SH-SY5Y (cell line): ENCODE measurements around the gene RBM4.

ENCODE experiments used
- GATA2 ChIP-seq: IDR thresholded peaks from 2 replicates; pipeline ENCODE4 v1.6.1; 2011; ENCODE audit warnings: mild to moderate bottlenecking, low read depth, low read length
- GATA3 ChIP-seq: IDR thresholded peaks from 2 replicates; pipeline ENCODE4 v1.6.1; 2011; ENCODE audit warnings: low read depth, mild to moderate bottlenecking, low read length, moderate library complexity

The RBM4 gene

GRCh38 chr11:66686801-66687750 lies 48.6 kb downstream of the RBM4 start:
- no peak for TF ChIP-seq GATA2
- TF ChIP-seq GATA3: no peak

- TF ChIP-seq GATA3 (no peak), GATA2 (no peak)
These were observed 49.4 kb downstream of the RBM4 start for GRCh38 chr11:66687831-66688281.

GRCh38 chr11:66688561-66689534 lies 50.3 kb downstream of the RBM4 start:
- TF ChIP-seq GATA2 (no peak), GATA3 (no peak)

GRCh38 chr11:66689661-66690590 lies 51.4 kb downstream of the RBM4 start:
- TF ChIP-seq GATA2 (no peak), GATA3 (no peak)

GRCh38 chr11:66691311-66691980 lies 52.9 kb downstream of the RBM4 start:
- TF ChIP-seq GATA3 (no peak), GATA2 (no peak)

GRCh38 chr11:66692446-66692845 lies 53.9 kb downstream of the RBM4 start:
- TF ChIP-seq GATA3: no peak

- TF ChIP-seq GATA2 (no peak), GATA3 (no peak)
These were observed 54.4 kb downstream of the RBM4 start for GRCh38 chr11:66692871-66693331.

- no peak for TF ChIP-seq GATA2
- no peak for TF ChIP-seq GATA3
These were observed 55.0 kb downstream of the RBM4 start for GRCh38 chr11:66693356-66694055.

GRCh38 chr11:66694056-66694410 lies 55.5 kb downstream of the RBM4 start:
- TF ChIP-seq GATA2 (no peak), GATA3 (no peak)

- TF ChIP-seq GATA2: no peak
These were observed 56.3 kb downstream of the RBM4 start for GRCh38 chr11:66694732-66695207.
